ENCODE data around the gene AHDC1.

The AHDC1 gene

GRCh38 chr1:27489973-27490741, 113.8 kb downstream of the AHDC1 start, which contains the start of gene WASF2 (continued):
- TF ChIP-seq ELK4 (IDR thresholded peaks at IDR 0.05; ENCODE audit: borderline replicate concordance, low read depth, low read length) = no peak
- TF ChIP-seq ZNF768 (tag by site-specific recombination; IDR thresholded peaks at IDR 0.05) = no peak
- TF ChIP-seq RBAK (tag by site-specific recombination; IDR thresholded peaks at IDR 0.05) = no peak
- TF ChIP-seq ZIC2 (tag by site-specific recombination; IDR thresholded peaks at IDR 0.05) = peak; percentile 95
- no peak for TF ChIP-seq ZNF426 (tag by site-specific recombination; IDR thresholded peaks at IDR 0.05)
- TF ChIP-seq SCRT2 (tag by site-specific recombination; IDR thresholded peaks at IDR 0.05) = peak; percentile 99
- TF ChIP-seq BCL11B (tag by site-specific recombination; IDR thresholded peaks at IDR 0.05; ENCODE audit: low read depth) = no peak; the same call in 1 of the 2 replicates
- no peak for TF ChIP-seq ZBTB6 (tag by site-specific recombination; IDR thresholded peaks at IDR 0.05)
- no peak for TF ChIP-seq ZNF488 (tag by site-specific recombination; IDR thresholded peaks at IDR 0.05)
- peak; percentile 71 for TF ChIP-seq ZNF639 (tag by site-specific recombination; IDR thresholded peaks at IDR 0.05)
- TF ChIP-seq ZNF692 (tag by site-specific recombination; IDR thresholded peaks at IDR 0.05) = no peak; the same call in 1 of the 2 replicates
- peak; percentile 99 for TF ChIP-seq GLIS1 (tag by site-specific recombination; IDR thresholded peaks at IDR 0.05)
- peak; percentile 72 for TF ChIP-seq ZBTB26 (tag by site-specific recombination; optimal IDR thresholded peaks at IDR 0.05)
- no peak for TF ChIP-seq ZNF23 (tag by site-specific recombination; IDR thresholded peaks at IDR 0.05; ENCODE audit: borderline replicate concordance)
- TF ChIP-seq BCL6B (tag by site-specific recombination; IDR thresholded peaks at IDR 0.05) = no peak
- TF ChIP-seq GFI1B (tag by site-specific recombination; IDR thresholded peaks at IDR 0.05) = no peak
- no peak for TF ChIP-seq ZNF776 (tag by site-specific recombination; IDR thresholded peaks at IDR 0.05; ENCODE audit: borderline replicate concordance)
- no peak for TF ChIP-seq ZNF362 (tag by site-specific recombination; IDR thresholded peaks at IDR 0.05)
- no peak for TF ChIP-seq ZNF585B (tag by site-specific recombination; IDR thresholded peaks at IDR 0.05)
- TF ChIP-seq PRDM6 (tag by site-specific recombination; IDR thresholded peaks at IDR 0.05) = no peak
- TF ChIP-seq ZNF510 (tag by site-specific recombination; IDR thresholded peaks at IDR 0.05; ENCODE audit: insufficient replicate concordance) = no peak
- no peak for TF ChIP-seq TCF7L2 (IDR thresholded peaks at IDR 0.05; ENCODE audit: borderline replicate concordance, low read depth, low read length)
- no peak for TF ChIP-seq ZNF624 (tag by site-specific recombination; IDR thresholded peaks at IDR 0.05)
- no peak for TF ChIP-seq ZBTB48 (tag by site-specific recombination; IDR thresholded peaks at IDR 0.05)
- TF ChIP-seq KLF16 (tag by site-specific recombination; IDR thresholded peaks at IDR 0.05) = peak; percentile 58; the same call in 1 of the 2 replicates
- TF ChIP-seq ZFP69B (tag by site-specific recombination; IDR thresholded peaks at IDR 0.05) = peak; percentile 17
- TF ChIP-seq ZNF433 (tag by site-specific recombination; IDR thresholded peaks at IDR 0.05; ENCODE audit: low read depth) = no peak
- TF ChIP-seq ZNF354C (tag by site-specific recombination; IDR thresholded peaks at IDR 0.05; ENCODE audit: borderline replicate concordance, low read depth) = no peak
